ENCODE results near the gene HLA-DPB1.
"Not testable (repeated sequence)": the region's sequence is repeated elsewhere in the genome, so short reads cannot be mapped to it uniquely, and the experiment has no call there.

Gene HLA-DPB1

DNA sequence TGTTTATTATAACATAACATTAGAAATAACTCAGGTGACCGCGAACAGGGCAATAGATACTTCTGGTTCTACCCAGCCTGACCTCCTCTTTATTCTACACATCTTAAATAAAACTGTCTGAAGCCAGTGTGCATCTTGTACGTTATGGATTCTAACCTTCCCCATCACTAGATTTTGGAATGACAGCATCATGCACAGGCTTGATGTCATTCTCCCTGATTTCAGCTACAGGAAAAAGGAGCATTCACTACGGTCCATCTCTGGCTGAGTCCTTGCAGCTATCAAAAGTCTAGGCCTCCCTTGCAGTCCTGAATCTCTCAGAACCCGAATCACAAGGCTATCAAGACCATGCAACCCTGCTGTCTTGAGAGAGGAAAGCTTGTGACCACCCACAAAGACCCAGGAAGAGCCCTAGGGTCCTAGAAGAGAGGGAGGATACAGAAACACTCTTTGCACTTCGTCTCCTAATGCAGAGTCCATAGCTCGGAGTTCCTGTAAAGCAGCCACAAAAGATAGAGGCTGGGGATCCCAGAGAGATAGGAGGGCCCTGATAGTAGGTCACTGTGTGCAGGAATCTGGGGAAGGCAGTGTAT lies 3.2 kb upstream of the HLA-DPB1 start:
- DNase-seq: no peak

DNA sequence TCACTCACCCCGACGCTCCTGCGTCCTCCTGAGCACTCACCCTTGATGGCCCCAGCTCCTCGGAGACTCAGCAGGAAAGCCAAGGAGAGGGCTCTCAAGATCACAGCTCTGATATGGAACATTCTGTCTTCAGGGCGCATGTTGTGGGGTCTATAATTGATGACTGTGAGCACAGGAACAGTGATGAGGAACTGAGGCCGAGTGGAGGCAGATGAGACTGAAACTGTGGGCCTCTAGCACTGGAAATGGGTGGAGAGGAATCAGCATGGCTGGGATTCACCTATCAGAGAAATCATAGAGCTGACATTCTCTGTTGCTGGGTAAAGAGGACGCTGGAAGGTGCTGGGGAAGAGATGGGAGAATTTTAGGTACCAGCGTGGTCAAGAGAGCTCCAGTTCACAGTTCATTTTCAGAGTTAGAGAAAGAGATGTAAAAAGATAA lies 2.3 kb upstream of the HLA-DPB1 start, which contains the start of gene HLA-DPA1:
Gene HLA-DPA1, minus strand, starts transcription at position 219 of the 441 bp plus-strand sequence.
- DNase-seq: no peak

DNA sequence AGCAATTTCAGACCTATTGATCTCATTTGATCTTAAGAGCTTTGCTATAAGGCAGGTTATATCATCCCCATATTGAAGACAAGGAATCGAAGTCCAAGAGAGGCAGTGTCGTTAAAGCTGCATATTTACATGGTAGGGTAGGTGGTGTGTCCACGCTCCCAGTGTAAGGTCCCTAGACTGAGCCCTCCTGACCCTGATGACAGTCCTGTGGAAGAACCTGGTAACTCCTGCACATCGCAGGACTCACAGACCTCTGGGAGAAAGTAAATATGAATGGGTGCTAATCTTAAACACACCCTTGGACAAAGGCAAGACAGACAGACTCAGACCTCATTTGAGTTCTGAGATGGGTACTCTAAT lies 602 bp upstream of the HLA-DPB1 start:
- DNase-seq: no peak

DNA sequence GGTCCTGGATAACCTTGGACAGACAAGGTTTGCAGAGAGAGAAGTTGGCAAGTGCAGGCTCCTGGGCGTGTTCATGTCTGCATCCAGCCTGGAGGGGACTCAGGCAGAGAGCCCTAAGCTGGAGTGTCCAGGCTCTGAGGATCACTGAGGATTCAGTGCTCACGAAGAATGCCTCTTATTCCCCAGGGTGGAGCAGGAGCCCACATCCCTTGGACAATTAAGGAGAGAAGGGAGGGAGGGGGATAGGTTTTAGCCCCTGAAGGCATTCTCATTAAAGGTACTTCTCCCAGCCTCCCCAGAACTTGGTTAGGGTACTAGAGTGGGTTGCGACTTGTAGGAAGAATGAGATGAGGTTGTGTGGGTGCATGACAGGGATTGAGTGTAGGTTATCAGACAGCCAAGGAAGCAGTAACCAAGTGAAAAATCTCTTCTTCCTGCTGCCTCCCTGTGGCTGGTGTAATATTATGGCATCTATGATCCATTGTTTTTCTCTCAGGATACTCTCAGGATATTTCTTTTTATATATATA lies 680 bp downstream of the HLA-DPB1 start:
- no peak for DNase-seq

DNA sequence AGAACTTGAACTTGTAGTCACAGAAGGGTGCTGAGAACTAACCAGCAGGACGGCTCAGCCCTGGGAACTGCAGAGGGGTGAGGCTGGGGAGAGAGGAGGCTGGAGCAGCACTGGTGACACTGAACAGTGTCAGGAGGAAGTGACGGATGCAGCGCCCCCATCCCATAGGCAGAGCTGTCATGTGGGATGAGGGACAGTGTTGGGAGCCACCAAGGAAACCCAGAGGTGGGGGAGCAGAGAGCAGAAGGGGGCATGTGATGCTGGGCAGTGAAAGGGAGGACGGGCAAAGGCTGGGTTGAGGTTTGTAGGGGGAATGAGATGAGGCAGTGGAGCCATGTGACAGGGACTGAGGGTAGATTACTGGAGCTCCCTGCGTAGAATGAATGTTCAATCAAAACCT lies 2.1 kb downstream of the HLA-DPB1 start:
- no peak for DNase-seq

DNA sequence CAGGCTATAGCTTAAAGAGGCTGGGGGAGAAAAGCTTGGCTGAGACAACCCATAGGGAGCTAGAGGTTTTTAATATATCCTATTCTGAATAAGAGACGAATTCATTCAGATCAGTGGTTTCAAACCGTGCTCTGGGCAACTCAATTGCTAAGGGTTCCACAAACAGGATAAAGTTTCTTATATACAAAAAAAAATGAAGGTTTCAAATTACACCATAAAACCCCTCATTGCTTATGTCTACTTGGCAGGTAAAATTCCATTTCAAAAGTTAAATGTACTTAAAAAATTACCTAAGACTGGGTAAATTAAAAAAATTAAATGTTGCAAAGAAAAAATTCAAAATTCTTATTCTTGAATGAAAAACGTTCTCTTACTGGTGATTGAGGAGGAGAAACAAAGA lies 2.7 kb downstream of the HLA-DPB1 start:
- no peak for DNase-seq

DNA sequence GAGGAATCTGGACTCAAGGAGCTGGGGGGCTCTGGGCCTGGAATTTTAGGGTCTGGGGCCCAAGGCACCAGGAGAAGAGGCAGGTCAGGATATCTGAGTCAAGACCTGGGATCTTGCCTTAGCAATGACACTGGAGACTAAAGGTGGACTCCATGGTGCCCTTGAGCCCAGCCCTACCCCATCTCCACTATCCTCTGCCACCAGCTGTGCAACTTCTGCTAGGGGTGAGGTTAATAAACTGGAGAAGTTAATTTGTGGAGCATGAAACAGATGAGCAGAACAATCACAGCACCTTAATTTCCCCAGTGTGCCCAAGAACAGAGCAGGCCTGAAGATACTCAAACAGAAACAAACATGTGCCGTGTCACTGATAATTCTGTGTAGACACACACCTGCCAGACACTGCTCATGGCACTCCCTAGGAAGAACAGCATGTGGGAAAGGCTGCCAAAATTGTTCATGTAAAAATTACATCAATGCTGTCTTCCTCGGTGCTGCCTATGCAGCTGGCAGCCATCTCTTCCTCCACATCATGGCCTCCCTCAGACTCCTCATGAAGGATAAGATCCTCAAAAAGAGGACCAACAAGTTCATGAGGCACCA lies 3.2 kb downstream of the HLA-DPB1 start:
- DNase-seq: no peak

DNA sequence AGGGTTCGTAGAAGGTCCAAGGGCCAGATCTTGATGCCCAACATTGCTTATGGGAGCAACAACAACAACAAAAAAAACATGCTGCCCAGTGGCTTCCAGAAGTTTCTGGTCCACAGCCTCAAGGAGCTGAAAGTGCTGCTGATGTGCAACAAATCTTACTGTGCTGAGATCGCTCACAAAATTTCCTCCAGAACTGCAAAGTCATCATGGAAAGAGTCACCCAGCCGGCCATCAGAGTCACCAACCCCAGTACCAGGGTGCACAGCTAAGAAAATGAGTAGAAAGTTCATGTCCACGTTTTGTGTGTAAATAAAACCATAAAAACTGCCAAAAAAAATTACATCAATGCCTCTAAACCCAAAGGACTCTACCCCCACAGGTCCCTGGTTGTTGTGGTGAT lies 3.8 kb downstream of the HLA-DPB1 start:
- DNase-seq: no peak

DNA sequence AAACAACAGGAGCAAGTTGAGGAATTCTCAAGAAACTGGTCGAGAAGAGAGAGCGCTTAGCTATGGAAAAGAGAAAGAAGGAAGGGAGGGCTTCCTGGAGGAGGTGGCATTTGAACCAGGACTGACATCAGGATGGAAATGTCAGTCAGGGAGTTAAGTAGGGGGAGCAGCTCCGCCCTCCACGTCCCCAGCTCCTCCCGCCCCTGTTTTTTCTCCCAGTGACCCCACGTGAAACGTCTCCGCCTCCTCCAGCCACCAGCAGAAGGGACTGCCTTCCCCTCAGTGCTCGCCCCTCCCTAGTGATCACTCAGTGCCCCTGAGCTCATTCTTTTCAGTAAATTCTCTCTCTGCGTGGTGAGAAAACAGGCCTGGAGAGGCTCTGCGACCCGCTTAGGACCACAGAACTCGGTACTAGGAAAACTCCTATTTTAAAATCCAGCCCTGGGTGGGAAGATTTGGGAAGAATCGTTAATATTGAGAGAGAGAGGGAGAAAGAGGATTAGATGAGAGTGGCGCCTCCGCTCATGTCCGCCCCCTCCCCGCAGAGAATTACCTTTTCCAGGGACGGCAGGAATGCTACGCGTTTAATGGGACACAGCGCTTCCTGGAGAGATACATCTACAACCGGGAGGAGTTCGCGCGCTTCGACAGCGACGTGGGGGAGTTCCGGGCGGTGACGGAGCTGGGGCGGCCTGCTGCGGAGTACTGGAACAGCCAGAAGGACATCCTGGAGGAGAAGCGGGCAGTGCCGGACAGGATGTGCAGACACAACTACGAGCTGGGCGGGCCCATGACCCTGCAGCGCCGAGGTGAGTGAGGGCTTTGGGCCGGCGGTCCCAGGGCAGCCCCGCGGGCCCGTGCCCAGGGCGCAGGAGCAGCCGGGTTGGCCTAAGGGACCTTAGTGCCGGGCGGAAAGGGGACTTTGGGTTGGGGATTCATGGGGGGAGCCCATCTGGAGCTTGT lies 4.6 kb downstream of the HLA-DPB1 start:
- DNase-seq: no peak

DNA sequence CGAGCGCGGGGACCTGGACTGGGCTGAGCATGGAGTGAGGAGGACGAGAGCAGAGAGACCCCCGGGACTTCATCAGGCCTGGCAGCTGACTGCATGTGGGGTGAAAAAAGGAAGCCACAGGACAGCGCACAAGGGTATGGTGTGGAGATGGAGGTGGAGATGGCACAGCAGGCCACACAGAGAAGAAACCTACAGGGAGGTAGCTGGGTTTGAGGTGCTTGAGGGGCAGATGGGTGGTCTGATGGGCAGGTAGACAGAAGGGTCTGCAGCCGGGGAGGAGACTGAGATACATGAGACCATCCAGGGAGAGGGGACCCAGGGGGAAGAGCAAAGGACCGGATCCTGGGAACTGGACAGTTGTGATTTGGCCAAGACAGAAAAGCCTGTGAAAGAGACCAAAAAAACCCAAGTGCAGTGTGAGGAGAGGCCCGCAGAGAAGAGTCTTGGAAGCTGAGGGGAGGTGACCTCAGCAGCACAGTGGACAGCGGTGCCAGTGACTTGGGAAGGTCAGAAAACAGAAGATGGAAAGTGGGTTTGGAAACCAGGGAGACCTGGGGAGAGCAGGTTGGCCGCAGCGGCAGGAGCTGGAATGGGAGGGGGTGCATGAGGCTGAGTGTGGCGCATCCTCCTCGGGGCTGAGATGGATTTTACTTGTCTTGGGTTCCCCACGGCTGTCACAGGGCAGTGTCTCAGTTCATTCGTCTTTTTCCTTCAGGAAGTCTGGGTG lies 5.5 kb downstream of the HLA-DPB1 start:
- DNase-seq: no peak

DNA sequence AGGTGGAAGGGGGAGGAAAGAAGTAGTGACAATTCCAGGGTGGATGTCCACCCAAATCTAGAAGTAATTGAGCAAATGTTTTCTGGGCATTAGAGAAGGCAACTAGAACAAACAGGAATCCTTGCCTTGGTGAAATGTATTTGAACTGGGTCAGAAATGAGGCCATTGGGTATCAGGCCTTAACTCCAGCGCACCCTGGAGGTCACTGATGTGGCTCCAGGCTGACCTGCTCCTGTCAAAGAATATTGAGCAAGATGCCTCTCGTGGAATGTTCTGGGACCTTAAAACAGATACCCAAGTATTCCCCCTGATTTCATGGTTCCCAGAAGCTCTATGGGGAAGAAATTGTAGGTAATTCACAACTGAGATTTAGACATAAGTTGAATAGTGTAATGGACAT lies 6.9 kb downstream of the HLA-DPB1 start:
- DNase-seq: no peak

DNA sequence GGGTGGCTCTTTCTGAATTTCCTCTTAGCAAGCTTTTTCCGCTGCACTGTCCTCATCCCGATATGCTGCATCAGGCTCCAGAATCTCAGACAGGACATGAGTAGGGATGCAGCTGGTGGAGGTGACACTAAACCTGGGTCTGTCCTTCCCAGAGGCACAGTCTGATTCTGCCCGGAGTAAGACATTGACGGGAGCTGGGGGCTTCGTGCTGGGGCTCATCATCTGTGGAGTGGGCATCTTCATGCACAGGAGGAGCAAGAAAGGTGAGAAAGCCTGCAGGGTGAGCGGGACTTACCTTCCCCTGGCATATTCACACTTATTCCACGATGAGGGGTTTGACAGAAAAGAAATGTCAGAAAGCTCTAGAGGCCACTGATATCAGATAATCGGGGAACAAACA lies 9.8 kb downstream of the HLA-DPB1 start:
- DNase-seq: no peak

DNA sequence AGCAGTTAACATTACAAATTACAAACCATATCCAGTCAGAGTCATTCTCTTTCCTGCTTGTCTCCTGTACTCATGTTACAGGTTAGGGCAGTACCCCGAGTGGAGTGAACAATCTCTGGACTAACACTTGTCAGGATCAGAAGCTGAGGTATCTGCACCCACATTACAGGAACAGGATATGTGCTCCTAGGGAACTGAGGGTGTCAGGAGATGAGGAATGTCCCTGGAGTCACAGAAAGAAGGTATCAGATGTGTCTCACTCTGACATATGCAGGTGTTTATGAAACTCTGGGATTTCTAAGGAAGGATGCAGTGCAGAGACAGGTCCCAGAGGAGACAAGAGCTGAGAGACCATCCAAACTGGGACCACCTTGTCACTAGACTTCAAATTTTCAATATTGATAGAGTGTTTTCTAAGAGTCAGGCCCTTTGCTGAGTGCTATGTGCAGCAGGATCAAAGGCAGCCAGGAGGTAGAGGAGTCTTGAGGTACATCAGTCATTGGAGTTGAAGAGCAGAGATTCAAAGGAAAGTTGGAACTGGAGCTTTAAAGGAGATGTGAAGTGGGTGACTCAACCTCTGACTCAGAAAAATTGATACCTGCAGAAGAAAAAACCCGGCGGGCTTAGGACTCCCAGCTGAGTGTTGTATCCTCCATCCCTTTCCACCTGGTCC lies 12.6 kb downstream of the HLA-DPB1 start:
- no peak for DNase-seq

DNA sequence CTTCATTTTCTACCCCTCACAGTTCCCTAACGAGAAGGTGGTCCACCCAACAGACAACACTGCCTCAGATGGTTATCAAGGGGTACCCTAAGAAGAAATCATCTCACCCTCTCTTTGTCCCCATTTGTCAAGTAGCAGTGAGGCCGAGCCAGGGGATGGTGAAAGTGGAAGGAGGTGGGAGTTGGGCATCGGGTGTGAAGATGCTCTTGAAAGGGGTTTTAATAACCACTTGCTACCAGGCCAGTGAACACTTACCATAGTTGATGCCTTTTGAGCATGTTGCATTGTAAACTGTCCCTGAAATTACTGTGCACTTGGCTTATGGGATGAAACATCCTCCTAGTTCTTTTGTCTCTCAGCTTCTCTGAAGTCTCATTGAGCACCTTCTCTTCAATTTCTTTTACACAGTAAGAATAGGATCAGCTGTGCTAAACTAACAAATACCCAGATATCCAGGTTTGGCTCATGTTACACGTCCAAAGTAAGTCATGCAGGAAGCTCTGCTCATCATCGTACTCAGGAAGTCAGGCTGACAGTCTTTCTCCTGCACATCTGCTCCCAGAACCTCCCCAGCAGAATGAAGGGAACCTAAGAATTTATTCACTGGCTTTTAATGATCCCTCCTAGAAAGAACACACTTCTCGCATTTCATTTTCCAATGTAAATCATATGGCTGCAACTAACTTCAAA lies 13.3 kb downstream of the HLA-DPB1 start:
- no peak for DNase-seq

DNA sequence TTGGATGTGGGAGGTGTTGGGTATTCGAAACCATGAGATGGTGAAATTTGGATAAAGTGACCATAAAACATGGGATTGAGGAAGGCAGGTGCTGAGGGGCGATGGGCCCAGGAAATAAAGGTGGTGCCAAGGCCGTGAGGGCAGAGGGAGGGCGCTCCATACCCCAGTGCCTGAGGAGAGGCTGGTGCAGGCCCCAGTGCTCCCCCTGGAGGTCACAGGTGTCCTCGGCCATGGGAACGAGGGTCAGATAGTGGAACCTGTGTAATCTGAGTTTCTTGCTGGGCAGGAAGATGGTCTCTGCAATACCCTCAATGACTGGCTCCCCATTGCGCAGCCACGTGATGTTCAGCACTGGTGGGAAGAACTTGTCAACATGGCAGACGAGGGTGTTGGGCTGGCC lies 16.2 kb downstream of the HLA-DPB1 start:
- DNase-seq: no peak

DNA sequence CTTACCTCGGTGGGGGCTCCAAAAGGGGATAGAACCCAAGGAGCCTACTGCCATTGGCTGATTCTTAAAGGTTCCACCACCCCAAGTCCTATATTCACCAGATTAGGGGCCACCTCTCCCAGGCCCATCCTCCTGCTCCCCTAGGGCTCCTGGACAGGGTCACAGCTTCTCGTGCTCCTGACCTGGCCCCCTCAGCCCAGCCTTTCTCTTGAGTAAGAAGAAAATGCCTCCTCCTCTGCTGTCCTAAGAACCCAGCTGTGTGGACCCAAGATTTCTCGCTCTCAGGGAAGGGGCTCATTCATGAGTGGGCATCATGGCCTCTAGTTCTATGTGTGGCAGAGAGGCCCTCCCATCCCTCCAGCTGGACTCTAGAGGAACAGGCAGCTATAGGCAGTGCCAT lies 16.6 kb downstream of the HLA-DPB1 start:
- no peak for DNase-seq

DNA sequence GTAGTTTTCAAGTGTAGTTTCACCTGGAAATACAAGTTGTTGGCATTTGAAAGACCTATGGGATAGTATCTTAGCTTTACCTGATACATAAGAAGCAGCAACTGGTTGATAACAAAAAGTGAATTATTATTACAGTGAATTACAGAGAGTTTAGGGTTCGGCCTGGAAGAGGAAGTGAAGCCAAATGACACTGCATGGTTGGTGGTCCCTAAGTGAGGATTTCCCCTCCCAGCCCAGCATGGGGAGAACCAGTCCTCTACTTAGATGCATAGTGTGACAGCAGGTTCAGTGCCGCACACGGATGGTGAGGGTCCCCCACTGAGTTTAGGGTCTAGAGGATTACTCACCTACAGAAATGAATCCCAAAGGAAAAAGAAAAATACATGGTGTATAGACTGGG lies 18.1 kb downstream of the HLA-DPB1 start:
- no peak for DNase-seq

DNA sequence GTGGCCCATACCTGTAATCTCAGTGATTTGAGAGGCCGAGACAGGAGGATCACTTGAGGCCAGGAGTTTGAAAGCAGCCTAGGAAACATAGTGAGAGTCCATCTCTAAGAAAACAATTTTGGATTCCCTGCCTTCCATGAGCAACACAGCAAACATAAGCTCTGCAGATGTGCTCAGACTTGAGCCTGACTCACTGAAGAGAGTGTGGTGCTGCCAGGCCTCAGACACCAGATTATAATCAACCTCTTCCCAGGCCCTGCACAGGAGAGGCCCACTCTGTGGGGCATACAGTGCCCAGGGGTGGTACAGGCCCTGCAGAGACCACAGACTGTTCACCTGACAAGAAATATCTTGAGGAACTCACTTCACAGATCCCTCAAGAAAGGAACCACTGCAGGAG lies 19.9 kb downstream of the HLA-DPB1 start:
- DNase-seq: no peak

DNA sequence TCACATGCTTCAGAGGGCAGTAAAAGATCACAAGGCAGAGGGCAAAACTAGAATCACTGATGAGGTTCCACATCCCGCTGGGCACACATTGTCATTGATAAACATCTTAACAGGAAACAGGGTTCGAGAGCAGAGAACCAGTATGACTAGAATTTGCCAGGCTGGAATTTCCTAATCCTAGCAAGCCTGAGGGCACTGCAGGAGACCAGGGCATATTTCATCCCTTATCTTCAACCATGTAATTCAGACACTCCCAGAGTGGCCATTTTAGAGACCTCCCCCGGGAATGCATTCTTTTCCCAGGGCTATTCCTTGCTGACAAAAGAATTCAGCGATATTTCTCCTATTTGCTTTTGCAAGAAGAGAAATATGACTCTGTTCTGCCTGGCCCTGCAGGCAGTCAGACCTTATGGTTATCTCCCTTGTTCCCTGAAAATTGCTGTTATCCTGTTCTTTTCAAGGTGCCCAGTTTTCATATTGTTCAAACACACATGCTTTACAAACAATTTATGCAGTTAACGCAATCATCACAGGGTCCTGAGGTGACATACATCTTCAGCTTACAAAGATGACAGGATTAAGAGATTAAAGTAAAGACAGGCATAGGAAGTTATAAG lies 25.4 kb downstream of the HLA-DPB1 start:
- not testable (repeated sequence) for DNase-seq

DNA sequence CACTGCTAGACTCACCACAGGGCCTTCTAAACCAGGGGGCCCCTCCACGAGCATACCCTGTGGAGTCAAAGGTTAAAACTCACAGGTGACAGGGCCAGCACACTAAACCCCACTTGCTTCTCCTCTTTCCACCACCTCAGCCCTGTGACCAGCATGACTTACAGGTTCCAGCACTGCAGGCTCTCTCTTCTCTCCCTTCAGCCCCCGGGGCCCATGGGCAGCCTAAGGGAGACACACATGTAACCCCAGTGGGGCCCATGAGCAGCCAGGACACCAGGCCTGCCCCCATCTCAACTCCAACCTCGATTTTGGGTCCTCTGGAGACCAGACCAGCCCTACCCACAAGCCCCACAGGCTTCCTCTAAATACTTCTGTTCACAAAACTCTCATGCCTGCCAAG lies 28.0 kb downstream of the HLA-DPB1 start:
- no peak for DNase-seq

DNA sequence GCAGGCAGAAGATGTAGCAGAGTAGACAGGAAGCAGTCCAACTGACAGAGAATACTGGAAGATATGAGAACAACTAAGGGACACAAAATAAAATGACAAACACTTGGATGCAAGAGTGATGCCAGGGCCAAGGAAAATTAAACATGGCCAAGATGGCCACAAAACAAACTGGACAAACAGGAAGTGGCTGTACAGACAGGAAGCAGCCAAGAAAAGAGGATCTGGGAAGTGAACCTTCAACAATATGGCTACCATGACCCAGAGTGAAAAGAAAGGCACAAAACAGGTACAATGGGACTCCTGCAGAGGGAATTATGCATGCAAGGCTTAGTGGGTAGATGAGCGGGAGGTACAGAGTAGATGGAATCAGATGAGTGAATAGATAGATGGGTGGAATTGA lies 29.1 kb downstream of the HLA-DPB1 start:
- DNase-seq: no peak
